Fibroblast of the conjunctiva (primary cell): Measurements from ENCODE around the gene TLCD3B.

Experiments used
- DNase-seq: peaks from one replicate; pipeline ENCODE4 v3.0.0-alpha.2; 2010; ENCODE audit warnings: low read depth

TLCD3B gene

DNA sequence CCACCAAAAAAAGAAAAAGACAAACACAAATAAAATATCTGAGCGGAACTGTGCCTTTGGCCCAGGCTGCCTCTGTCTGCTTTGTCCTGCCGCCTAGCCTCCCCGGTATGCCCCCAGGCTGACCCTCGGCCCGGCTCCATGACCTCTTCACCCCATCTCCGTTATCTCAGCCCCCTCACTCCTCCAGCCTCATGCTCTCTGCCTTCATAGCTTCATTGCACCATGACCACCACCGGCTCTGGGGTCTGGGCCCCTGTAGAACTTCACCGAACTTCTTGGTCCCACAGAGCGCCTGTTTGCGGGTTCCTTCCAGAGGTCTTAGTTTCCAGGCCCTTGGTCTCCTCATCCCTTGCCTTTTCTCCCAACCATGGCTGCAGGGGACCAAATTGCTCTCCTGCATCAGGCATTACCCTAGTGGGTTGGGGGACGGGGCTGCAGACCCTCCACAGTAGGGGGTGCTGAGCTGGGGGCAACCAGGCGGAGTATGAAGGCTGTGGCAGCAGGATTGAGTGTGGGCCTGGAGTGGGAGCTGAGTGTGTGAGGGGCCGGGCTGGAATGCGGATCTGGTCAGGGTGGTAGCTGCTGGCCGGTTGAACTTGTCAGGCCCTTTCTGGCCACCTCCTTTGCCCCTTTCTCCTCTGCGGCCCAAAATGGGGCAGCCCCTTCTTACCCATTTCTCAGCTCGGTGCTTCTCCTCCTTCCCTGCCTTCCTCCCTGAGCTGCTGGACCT is 42.6 kb downstream of the TLCD3B start:
- DNase-seq, result no peak

GRCh38 chr16:29987371-29988085 is 43.5 kb downstream of the TLCD3B start:
- DNase-seq, result no peak

- DNase-seq, result no peak
These were observed 44.1 kb downstream of the TLCD3B start for GRCh38 chr16:29986931-29987330.

GRCh38 chr16:29986231-29986630 is 44.8 kb downstream of the TLCD3B start:
- no peak for DNase-seq

DNA sequence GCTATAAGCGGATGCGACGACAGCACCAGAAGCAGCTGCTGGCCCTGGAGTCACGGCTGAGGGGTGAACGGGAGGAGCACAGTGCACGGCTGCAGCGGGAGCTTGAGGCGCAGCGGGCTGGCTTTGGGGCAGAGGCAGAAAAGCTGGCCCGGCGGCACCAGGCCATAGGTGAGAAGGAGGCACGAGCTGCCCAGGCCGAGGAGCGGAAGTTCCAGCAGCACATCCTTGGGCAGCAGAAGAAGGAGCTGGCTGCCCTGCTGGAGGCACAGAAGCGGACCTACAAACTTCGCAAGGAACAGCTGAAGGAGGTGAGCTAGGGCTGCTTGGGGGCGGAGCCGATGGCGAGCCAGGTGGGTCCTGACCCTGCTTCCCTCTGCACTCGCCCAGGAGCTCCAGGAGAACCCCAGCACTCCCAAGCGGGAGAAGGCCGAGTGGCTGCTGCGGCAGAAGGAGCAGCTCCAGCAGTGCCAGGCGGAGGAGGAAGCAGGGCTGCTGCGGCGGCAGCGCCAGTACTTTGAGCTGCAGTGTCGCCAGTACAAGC is 45.7 kb downstream of the TLCD3B start:
- DNase-seq, result no peak

DNA sequence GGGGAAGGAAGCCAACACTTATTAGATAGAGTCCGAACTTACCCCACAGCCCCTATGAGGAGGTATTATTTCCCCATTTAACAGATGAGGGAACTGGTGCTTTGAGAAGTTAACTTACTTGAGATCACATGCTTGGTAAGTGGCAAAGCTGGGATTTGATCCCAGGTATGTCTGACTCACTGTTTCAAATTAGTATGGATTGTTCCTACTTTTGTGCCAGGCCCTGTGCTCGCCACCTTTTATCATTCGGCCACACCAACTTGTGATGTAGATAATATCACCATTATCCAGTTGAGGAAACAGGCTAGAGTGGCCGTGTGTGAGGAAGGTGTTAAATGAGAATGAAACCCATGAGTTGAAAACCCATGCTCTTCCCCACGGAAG is 46.3 kb downstream of the TLCD3B start:
- no peak for DNase-seq

- DNase-seq, result no peak
These were observed 46.8 kb downstream of the TLCD3B start for GRCh38 chr16:29984137-29984763.

GRCh38 chr16:29983420-29984136 is 47.5 kb downstream of the TLCD3B start:
- no peak for DNase-seq

- no peak for DNase-seq
These were observed 48.3 kb downstream of the TLCD3B start for GRCh38 chr16:29982560-29983419.

DNA sequence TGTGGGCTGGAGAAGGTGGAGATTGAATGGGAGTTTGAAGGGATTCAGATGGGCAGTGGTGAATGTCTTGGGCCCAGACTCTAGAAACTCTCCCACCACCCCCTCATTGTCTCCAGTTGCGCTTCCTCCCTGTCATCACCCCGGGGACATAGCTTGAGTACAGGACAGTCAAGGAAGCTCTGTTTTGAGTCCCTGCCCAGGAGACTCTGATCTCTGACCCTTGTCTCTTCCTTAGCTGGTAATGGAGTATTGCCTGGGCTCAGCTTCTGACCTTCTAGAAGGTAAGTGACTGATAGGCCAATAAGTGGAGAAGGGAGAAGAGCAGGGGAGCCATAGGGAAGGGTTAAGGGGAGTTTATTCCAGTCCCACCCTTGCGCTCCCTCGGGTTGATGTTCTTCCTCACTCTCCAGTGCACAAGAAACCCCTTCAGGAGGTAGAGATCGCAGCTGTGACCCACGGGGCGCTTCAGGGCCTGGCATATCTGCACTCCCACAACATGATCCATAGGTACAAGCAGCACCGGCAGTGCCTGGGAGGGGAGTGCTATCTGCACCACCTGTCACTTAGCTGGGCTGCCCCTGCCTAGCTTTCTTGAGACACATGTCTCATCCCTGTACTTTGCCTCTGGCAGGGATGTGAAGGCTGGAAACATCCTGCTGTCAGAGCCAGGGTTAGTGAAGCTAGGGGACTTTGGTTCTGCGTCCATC is 52.4 kb downstream of the TLCD3B start:
- no peak for DNase-seq

GRCh38 chr16:29978081-29978480 is 53.0 kb downstream of the TLCD3B start:
- DNase-seq, result no peak

DNA sequence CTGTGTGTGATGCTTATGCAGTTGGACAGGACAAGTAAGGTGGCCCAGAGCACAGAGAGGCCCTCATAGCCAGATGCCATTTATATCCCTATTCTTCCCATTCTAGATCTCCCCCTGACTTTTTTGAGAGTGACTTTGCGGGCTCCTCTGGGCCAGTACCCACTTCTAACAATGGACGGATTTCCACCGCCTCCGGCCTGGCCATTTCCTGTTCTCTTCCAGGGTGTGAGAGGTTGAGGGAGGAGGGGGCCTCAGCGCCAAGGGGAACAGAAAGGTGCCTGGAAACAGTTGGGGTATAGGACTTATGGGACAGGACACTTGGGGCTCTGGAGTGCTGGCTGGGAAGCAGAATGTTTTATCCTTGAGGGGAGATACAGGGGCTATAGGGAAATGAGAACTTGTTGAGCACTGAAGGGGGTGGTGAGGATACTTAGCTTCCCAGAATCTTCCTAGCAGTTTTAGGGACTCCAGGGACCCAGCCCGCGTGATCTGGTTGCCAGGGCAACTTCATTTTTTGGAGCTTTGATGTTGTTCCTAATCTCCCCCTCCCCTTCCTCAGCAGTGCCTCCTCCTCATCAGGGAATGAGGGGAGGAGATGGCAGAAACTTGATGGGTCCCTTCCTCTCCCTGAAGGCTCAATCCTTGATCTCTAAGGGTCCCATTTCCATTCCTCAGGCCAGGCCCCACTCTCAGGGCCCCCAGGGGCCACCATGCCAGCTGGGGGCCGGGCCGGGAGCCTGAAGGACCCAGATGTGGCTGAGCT is 53.8 kb downstream of the TLCD3B start:
- DNase-seq, result no peak

- DNase-seq, result no peak
These were observed 55.1 kb downstream of the TLCD3B start for GRCh38 chr16:29975811-29976511.

- no peak for DNase-seq
These were observed 55.9 kb downstream of the TLCD3B start for GRCh38 chr16:29975134-29975538.
